ENCODE measurements around the gene UBL3. TPM values are rescaled to one million over a fixed set of nuclear protein-coding genes. Genes with fewer than 3 reads are reported as not detected.

Gene UBL3
- total and polyA plus RNA-seq, 2 of the 8 experiments (the other 6 are each of a cell fraction or from before 2014, with no cell fraction given), result 5.3 to 16.1 TPM

DNA sequence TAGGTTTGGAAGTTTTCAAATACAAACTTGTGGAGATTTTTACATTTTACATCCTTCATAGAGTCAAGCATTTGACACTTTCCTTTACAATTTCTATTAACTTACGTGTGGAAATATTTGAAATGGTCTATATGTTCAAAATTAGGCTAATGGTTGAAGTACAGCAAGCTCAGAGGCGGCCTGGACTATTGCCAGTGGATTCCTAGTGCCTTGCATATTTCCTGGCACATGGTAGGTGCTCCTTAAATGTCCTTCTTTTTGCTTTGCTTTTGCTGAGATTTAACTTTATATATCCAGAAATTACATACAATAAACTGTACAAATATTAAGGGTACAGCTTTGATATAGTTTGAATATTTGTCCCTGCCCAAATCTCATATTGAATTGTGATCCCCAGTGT, 93.9 kb downstream of the UBL3 start:
- H3K4me2 ChIP-seq (ENCODE audit: insufficient read depth in 1 of 2, low read depth in 2 of 2, low read length in 2 of 2), result no peak overlapping the region
- ChIA-PET CTCF (ENCODE audit: partially characterized antibody) (interaction anchor here (1.2 to 1.6 kb wide), 2 partner anchors 14 to 26 kb away, joined by 3 to 5 read pairs; no protein-coding TSS in a partner anchor), POLR2A (ENCODE audit: partially characterized antibody) (no interaction called here)
- no peak overlapping the region for H2BK5ac ChIP-seq (ENCODE audit: low read depth, low read length)
- no peak overlapping the region for H3K14ac ChIP-seq (ENCODE audit: insufficient read length)
- H2BK20ac ChIP-seq (ENCODE audit: low read length), result no peak overlapping the region
- no peak overlapping the region for H3K56ac ChIP-seq (replicated peaks; ENCODE audit: insufficient read length, low read depth, low read length)
- no peak overlapping the region for H3K4ac ChIP-seq (replicated peaks; ENCODE audit: insufficient read length, low read depth, low read length)
- H2BK120ac ChIP-seq (replicated peaks; ENCODE audit: low read depth, low read length), result no peak overlapping the region
- H3K18ac ChIP-seq (ENCODE audit: extremely low read depth, low read length), result no peak overlapping the region
- DNase-seq (ENCODE audit: low read depth in 1 of 2, low spot score in 2 of 2) (no peak), FAIRE-seq (no peak)
- no peak overlapping the region for H3K27ac ChIP-seq (ENCODE audit: low read depth, low read length)
- H3K9me3 ChIP-seq (ENCODE audit: insufficient read depth in 2 of 2, low read depth in 1 of 2, low read length in 1 of 2), result peaks cover 0 to 2% of the 10 kb centered on the region in 2 experiments; a peak in 2 of 4 replicates
- peaks cover 2 to 8% (median 4%) of the 10 kb centered on the region in 4 experiments; a peak in 5 of 7 replicates for H3K4me1 ChIP-seq (replicated peaks in 1 of 4; ENCODE audit: control insufficient read depth in 3 of 4, insufficient read depth in 4 of 4, low read length in 3 of 4)
- no peak overlapping the region for H2AK5ac ChIP-seq (ENCODE audit: low read depth, low read length)
- H4K8ac ChIP-seq (ENCODE audit: extremely low read depth, insufficient read depth, low read length), result no peak overlapping the region
- no peaks in the 10 kb centered on the region for H3K36me3 ChIP-seq (ENCODE audit: control insufficient read depth in 2 of 4, insufficient read depth in 4 of 4, low read length in 3 of 4)
- no peak overlapping the region for H3K23ac ChIP-seq (ENCODE audit: insufficient read length)
- H3K27me3 ChIP-seq (replicated peaks in 1 of 4; ENCODE audit: control insufficient read depth in 3 of 4, extremely low read depth in 1 of 4, insufficient read depth in 3 of 4, low read length in 3 of 4), result no peaks in the 10 kb centered on the region
- H3K79me1 ChIP-seq (ENCODE audit: low read depth, low read length), result no peaks in the 10 kb centered on the region
- H2BK12ac ChIP-seq (ENCODE audit: low read depth, low read length), result no peak overlapping the region
- no peak overlapping the region for H4K91ac ChIP-seq (replicated peaks; ENCODE audit: insufficient read length, low read length)
- no peaks in the 10 kb centered on the region for H3K23me2 ChIP-seq (ENCODE audit: low read depth, low read length)
- no peak overlapping the region for H2AFZ ChIP-seq (ENCODE audit: low read length)
- 86% methylated on average over 2 of the region's 2 CpGs; no CpG with 5 or more reads in 1 of the 2 experiments for WGBS, 2 experiments (ENCODE audit: extremely low coverage in 1 of 2, insufficient coverage in 1 of 2, insufficient read length in 1 of 2, insufficient replicate concordance in 2 of 2, low coverage in 1 of 2, low lambda C conversion rate in 2 of 2, missing lambda C conversion rate in 1 of 2)
- no peaks in the 10 kb centered on the region for H3K79me2 ChIP-seq (ENCODE audit: control insufficient read depth in 1 of 2, insufficient read depth in 2 of 2, low read length in 2 of 2)
- no peak overlapping the region for H4K5ac ChIP-seq (ENCODE audit: insufficient read length, low read depth, low read length)
- H4K20me1 ChIP-seq (replicated peaks in 1 of 2; ENCODE audit: control insufficient read depth in 1 of 2, insufficient read depth in 2 of 2, low read length in 2 of 2), result no peaks in the 10 kb centered on the region
- no peak overlapping the region for H3K4me3 ChIP-seq (ENCODE audit: extremely low read depth in 1 of 4, insufficient read depth in 2 of 4, low read depth in 3 of 4, low read length in 4 of 4)
- no peak overlapping the region for H2BK15ac ChIP-seq (ENCODE audit: low read length)
- H3K9ac ChIP-seq (replicated peaks in 1 of 4; ENCODE audit: extremely low read depth in 1 of 4, low read depth in 3 of 4, low read length in 3 of 4), result no peak overlapping the region
- TF ChIP-seq TAF1 (IDR thresholded peaks at IDR 0.05; ENCODE audit: low read depth, low read length), result no peak
- no peak for TF ChIP-seq YY1 (IDR thresholded peaks at IDR 0.05; ENCODE audit: low read depth, low read length)
- TF ChIP-seq CREB1 (IDR thresholded peaks at IDR 0.05), result no peak
- no peak for TF ChIP-seq SP4 (IDR thresholded peaks at IDR 0.05; ENCODE audit: low read length)
- no peak for TF ChIP-seq MAX (IDR thresholded peaks at IDR 0.05)
- no peak for TF ChIP-seq ZNF274 (IDR thresholded peaks at IDR 0.05; ENCODE audit: borderline replicate concordance, extremely low read depth, low read length)
- TF ChIP-seq KDM4A (IDR thresholded peaks at IDR 0.05; ENCODE audit: low read depth, low read length, severe bottlenecking), result no peak
- TF ChIP-seq POLR2A (IDR thresholded peaks at IDR 0.05; ENCODE audit: control extremely low read depth in 1 of 2, low read depth in 2 of 2, low read length in 2 of 2), result no peak
- no peak for TF ChIP-seq JUN (IDR thresholded peaks at IDR 0.05; ENCODE audit: low read depth, low read length)
- TF ChIP-seq KDM5A (IDR thresholded peaks at IDR 0.05; ENCODE audit: low read length), result no peak
- TF ChIP-seq, protein P1, sequence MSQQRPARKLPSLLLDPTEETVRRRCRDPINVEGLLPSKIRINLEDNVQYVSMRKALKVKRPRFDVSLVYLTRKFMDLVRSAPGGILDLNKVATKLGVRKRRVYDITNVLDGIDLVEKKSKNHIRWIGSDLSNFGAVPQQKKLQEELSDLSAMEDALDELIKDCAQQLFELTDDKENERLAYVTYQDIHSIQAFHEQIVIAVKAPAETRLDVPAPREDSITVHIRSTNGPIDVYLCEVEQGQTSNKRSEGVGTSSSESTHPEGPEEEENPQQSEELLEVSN (IDR thresholded peaks at IDR 0.05), result no peak
- no peak for TF ChIP-seq NRF1 (IDR thresholded peaks at IDR 0.05; ENCODE audit: low read depth, low read length)
- no peak for TF ChIP-seq RFX5 (IDR thresholded peaks at IDR 0.05; ENCODE audit: borderline replicate concordance, low read depth, low read length)
- no peak for TF ChIP-seq HDAC2 (IDR thresholded peaks at IDR 0.05; ENCODE audit: borderline replicate concordance in 1 of 2, low read depth in 2 of 2, low read length in 2 of 2)
- no peak for TF ChIP-seq SIRT6 (IDR thresholded peaks at IDR 0.05; ENCODE audit: low read length)
